Measurements from ENCODE around the gene GPRIN3.

The GPRIN3 gene

GRCh38 chr4:89344571-89344970 lies 37.0 kb upstream of the GPRIN3 start:
- no peak for TF ChIP-seq CTCF (IDR thresholded peaks at IDR 0.05)

- TF ChIP-seq CTCF (IDR thresholded peaks at IDR 0.05), result no peak
Measured at GRCh38 chr4:89338206-89338605, 30.6 kb upstream of the GPRIN3 start.

GRCh38 chr4:89337681-89338080 lies 30.1 kb upstream of the GPRIN3 start:
- no peak for TF ChIP-seq CTCF (IDR thresholded peaks at IDR 0.05)

GRCh38 chr4:89336818-89337420 lies 29.3 kb upstream of the GPRIN3 start:
- no peak for TF ChIP-seq CTCF (IDR thresholded peaks at IDR 0.05)

- no peak for TF ChIP-seq CTCF (IDR thresholded peaks at IDR 0.05)
Measured at GRCh38 chr4:89334830-89335229, 27.2 kb upstream of the GPRIN3 start.

GRCh38 chr4:89334311-89334710 lies 26.7 kb upstream of the GPRIN3 start:
- no peak for TF ChIP-seq CTCF (IDR thresholded peaks at IDR 0.05)

GRCh38 chr4:89331686-89332544 lies 24.3 kb upstream of the GPRIN3 start:
- TF ChIP-seq CTCF (IDR thresholded peaks at IDR 0.05), result no peak

Data from LNCAP (cell line).